H9 (cell line): Measurements from ENCODE around the gene PRR5L. TPM values are rescaled to one million over a fixed set of nuclear protein-coding genes. Genes with fewer than 3 reads are reported as not detected.

Experiments used
- DNase-seq: peaks from one replicate; pipeline ENCODE4 v3.0.0-alpha.2; 2017
- H2AFZ ChIP-seq: one replicate; pipeline ENCODE4 v1.6.1; 2013; ENCODE audit warnings: mild to moderate bottlenecking, low read length, control low read depth, moderate library complexity
- H2AK5ac ChIP-seq: 2 replicates; pipeline ENCODE4 v1.6.1; 2013; ENCODE audit warnings: low read length, control low read depth, mixed read lengths; ENCODE audit not compliant: insufficient read length
- H2BK120ac ChIP-seq: one replicate; pipeline ENCODE4 v1.6.1; 2013; ENCODE audit warnings: low read depth, mild to moderate bottlenecking, low read length, control low read depth, inconsistent platforms; ENCODE audit not compliant: poor library complexity, severe bottlenecking
- H2BK12ac ChIP-seq: 2 replicates; pipeline ENCODE4 v1.6.1; 2013; ENCODE audit warnings: low read length, control low read depth, mixed read lengths, low read depth; ENCODE audit not compliant: insufficient read length
- H2BK15ac ChIP-seq: 2 replicates; pipeline ENCODE4 v1.6.1; 2013; ENCODE audit warnings: low read depth, low read length, control low read depth
- H2BK20ac ChIP-seq: one replicate; pipeline ENCODE4 v1.6.1; 2013; ENCODE audit warnings: low read depth, mild to moderate bottlenecking, low read length, control low read depth, inconsistent platforms; ENCODE audit not compliant: poor library complexity, severe bottlenecking
- H2BK5ac ChIP-seq: 2 replicates; pipeline ENCODE4 v1.6.1; 2013; ENCODE audit warnings: low read length, control low read depth, mixed read lengths; ENCODE audit not compliant: insufficient read length
- H3K14ac ChIP-seq: 2 replicates; pipeline ENCODE4 v1.6.1; 2013; ENCODE audit warnings: low read length, control low read depth; ENCODE audit not compliant: insufficient read depth
- H3K18ac ChIP-seq: 2 replicates; pipeline ENCODE4 v1.6.1; 2013; ENCODE audit warnings: low read depth, mild to moderate bottlenecking, mixed read lengths, low read length, control low read depth; ENCODE audit not compliant: insufficient read length
- H3K23ac ChIP-seq: 2 replicates; pipeline ENCODE4 v1.6.1; 2013; ENCODE audit warnings: low read length, control low read depth, mixed read lengths, low read depth; ENCODE audit not compliant: insufficient read length
- H3K23me2 ChIP-seq: 2 replicates; pipeline ENCODE4 v1.6.1; 2013; ENCODE audit warnings: low read depth, mild to moderate bottlenecking, mixed read lengths, low read length, control low read depth; ENCODE audit not compliant: insufficient read length, poor library complexity, severe bottlenecking
- H3K27ac ChIP-seq: 2 replicates; pipeline ENCODE4 v1.5.1; 2013; ENCODE audit warnings: low read length, control low read depth, mixed read lengths, low read depth; ENCODE audit not compliant: insufficient read length
- H3K27me3 ChIP-seq: 2 replicates; pipeline ENCODE4 v1.6.1; 2013; ENCODE audit warnings: low read length, control low read depth, inconsistent platforms; ENCODE audit not compliant: insufficient read depth
- H3K4ac ChIP-seq: 2 replicates; pipeline ENCODE4 v1.6.1; 2013; ENCODE audit warnings: low read depth, mild to moderate bottlenecking, control low read depth, inconsistent platforms, low read length, moderate library complexity
- H3K4me1 ChIP-seq: 2 replicates; pipeline ENCODE4 v1.6.1; 2013; ENCODE audit warnings: low read length, control low read depth, inconsistent platforms; ENCODE audit not compliant: insufficient read depth
- H3K4me2 ChIP-seq: 2 replicates; pipeline ENCODE4 v1.6.1; 2013; ENCODE audit warnings: low read length, control low read depth, mixed read lengths; ENCODE audit not compliant: insufficient read length, insufficient read depth
- H3K56ac ChIP-seq: 2 replicates; pipeline ENCODE4 v1.6.1; 2013; ENCODE audit warnings: low read depth, mild to moderate bottlenecking, mixed read lengths, low read length, control low read depth; ENCODE audit not compliant: insufficient read length
- H3K79me1 ChIP-seq: 2 replicates; pipeline ENCODE4 v1.6.1; 2013; ENCODE audit warnings: low read depth, mild to moderate bottlenecking, moderate library complexity, low read length, control low read depth, inconsistent platforms; ENCODE audit not compliant: insufficient read depth, poor library complexity, severe bottlenecking
- H3K79me2 ChIP-seq: 2 replicates; pipeline ENCODE4 v1.6.1; 2013; ENCODE audit warnings: low read length, control low read depth, inconsistent platforms; ENCODE audit not compliant: insufficient read depth
- H3K9ac ChIP-seq: 2 replicates; pipeline ENCODE4 v1.6.1; 2013; ENCODE audit warnings: low read length, control low read depth, mixed read lengths; ENCODE audit not compliant: insufficient read length; ENCODE audit errors: extremely low read depth
- H3K9me3 ChIP-seq: one replicate; pipeline ENCODE4 v1.6.1; 2013; ENCODE audit warnings: low read depth, low read length, inconsistent platforms; ENCODE audit not compliant: control insufficient read depth
- H3T11ph ChIP-seq: one replicate; pipeline ENCODE4 v1.6.1; 2013; ENCODE audit warnings: mild to moderate bottlenecking, low read length, control low read depth, inconsistent platforms
- H4K20me1 ChIP-seq: one replicate; pipeline ENCODE4 v1.6.1; 2013; ENCODE audit not compliant: control insufficient read depth, insufficient read length, insufficient read depth
- H4K5ac ChIP-seq: 2 replicates; pipeline ENCODE4 v1.6.1; 2013; ENCODE audit warnings: low read depth, mild to moderate bottlenecking, mixed read lengths, low read length, control low read depth; ENCODE audit not compliant: insufficient read length
- H4K8ac ChIP-seq: replicated peaks from 2 replicates; pipeline ENCODE4 v1.6.1; 2013; ENCODE audit warnings: low read length, control low read depth, mixed read lengths, low read depth; ENCODE audit not compliant: insufficient read length
- H4K91ac ChIP-seq: 2 replicates; pipeline ENCODE4 v1.6.1; 2013; ENCODE audit warnings: low read depth, mild to moderate bottlenecking, moderate library complexity, mixed read lengths, low read length, control low read depth; ENCODE audit not compliant: insufficient read length
- H3K27ac Mint-ChIP-seq, 3 experiments: 2 replicates in 2 of 3; 3 replicates in 1 of 3; pipeline ENCODE4 v1.8.0; 2020 to 2021; ENCODE audit warnings: mixed read lengths in 3 of 3, mild to moderate bottlenecking in 1 of 3, moderate library complexity in 1 of 3
- H3K27me3 Mint-ChIP-seq: 2 replicates; pipeline ENCODE4 v1.8.0; 2021; ENCODE audit warnings: low read depth, mild to moderate bottlenecking, moderate library complexity, mixed read lengths
- H3K36me3 Mint-ChIP-seq, 3 experiments: 2 replicates in 2 of 3; 3 replicates in 1 of 3; pipeline ENCODE4 v1.8.0; 2020 to 2021; ENCODE audit warnings: low read depth in 3 of 3, mixed read lengths in 3 of 3; ENCODE audit not compliant: insufficient read depth in 1 of 3
- H3K4me1 Mint-ChIP-seq, 2 experiments: 2 replicates each; pipeline ENCODE4 v1.8.0; 2020; ENCODE audit warnings: mixed read lengths in 2 of 2
- H3K4me3 Mint-ChIP-seq, 2 experiments: 2 replicates in 1 of 2; 3 replicates in 1 of 2; pipeline ENCODE4 v1.8.0; 2020 to 2021; ENCODE audit warnings: mild to moderate bottlenecking in 2 of 2, mixed read lengths in 2 of 2, moderate library complexity in 1 of 2
- H3K9me3 Mint-ChIP-seq, 2 experiments: 2 replicates in 1 of 2; 3 replicates in 1 of 2; pipeline ENCODE4 v1.8.0; 2020; ENCODE audit warnings: mild to moderate bottlenecking in 2 of 2, mixed read lengths in 2 of 2, moderate library complexity in 1 of 2
- CTCF ChIP-seq: fragments of 200-600 bp; sonication (generic); conservative IDR thresholded peaks from 3 replicates; pipeline ENCODE4 v1.8.0; 2021; ENCODE audit warnings: antibody characterized with exemption, mild to moderate bottlenecking
- WGBS: extraction: QIAGEN DNeasy Blood & Tissue Kit; methylation state at CpG from one replicate; pipeline ENCODE4 v1.1.7; 2013; ENCODE audit warnings: missing lambda C conversion rate, low lambda C conversion rate, mixed read lengths; ENCODE audit not compliant: insufficient read length; ENCODE audit errors: extremely low coverage; 5-methylcytosine and 5-hydroxymethylcytosine counted together
- total RNA-seq: library from RNA; stranded (reverse); gene quantifications from 2 replicates; pipeline ENCODE4 v1.2.1, GENCODE V29; 2021

The PRR5L gene
- total RNA-seq, 1 experiment from 2014 or later, result 5.6 TPM

DNA sequence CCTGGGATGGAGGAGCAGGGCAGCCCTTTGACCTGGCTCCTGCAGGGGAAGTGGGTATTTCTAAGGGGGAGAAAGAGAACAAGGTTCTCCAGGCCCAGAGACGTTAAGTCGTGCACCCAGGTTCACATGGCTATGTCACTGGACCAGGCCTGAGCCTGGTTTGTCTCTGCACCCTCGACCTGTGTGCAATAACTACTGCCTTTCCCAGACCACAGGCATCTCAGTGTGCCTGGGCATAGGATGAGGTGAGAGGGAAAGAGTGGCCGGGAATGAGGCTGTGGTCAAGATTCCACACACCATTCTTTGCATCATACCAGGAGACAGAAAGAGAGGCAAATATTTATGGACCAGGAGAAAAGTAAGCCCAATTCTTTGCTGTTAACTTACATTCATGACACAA, 66.8 kb downstream of the PRR5L start:
- H3K9me3 Mint-ChIP-seq, result no peaks in the 10 kb centered on the region
- H3K27me3 Mint-ChIP-seq, result peaks cover 18% of the 10 kb centered on the region
- TF ChIP-seq CTCF, result no peak
- Histone ChIP-seq H4K8ac (no peak overlapping the region), H2AK5ac (no peak overlapping the region), H3K9ac (no peak overlapping the region), H2BK20ac (no peak overlapping the region), H3K23me2 (no peaks in the 10 kb centered on the region), H2AFZ (no peak overlapping the region), H3K79me1 (no peaks in the 10 kb centered on the region), H3K9me3 (no peaks in the 10 kb centered on the region), H4K20me1 (no peaks in the 10 kb centered on the region), H3T11ph (no peak overlapping the region), H3K79me2 (no peaks in the 10 kb centered on the region), H3K4me1 (no peaks in the 10 kb centered on the region; the same call in 1 of the 2 replicates), H2BK5ac (no peak overlapping the region), H3K23ac (no peak overlapping the region), H2BK120ac (no peak overlapping the region), H3K56ac (no peak overlapping the region), H3K14ac (no peak overlapping the region), H4K5ac (no peak overlapping the region), H2BK12ac (no peak overlapping the region), H3K18ac (no peak overlapping the region), H4K91ac (no peak overlapping the region), H2BK15ac (no peak overlapping the region), H3K4me2 (no peak overlapping the region), H3K4ac (no peak overlapping the region), H3K27ac (no peak overlapping the region), H3K27me3 (no peaks in the 10 kb centered on the region)
- H3K36me3 Mint-ChIP-seq, result no peaks in the 10 kb centered on the region
- H3K4me1 Mint-ChIP-seq, result peaks cover 22 to 26% of the 10 kb centered on the region in 2 experiments
- H3K27ac Mint-ChIP-seq, result no peak overlapping the region
- WGBS, result no CpG with 5 or more reads among the region's 4 CpGs
- DNase-seq, result no peak
- no peak overlapping the region for H3K4me3 Mint-ChIP-seq
